Measurements from ENCODE around the gene SYNGAP1.

DNA sequence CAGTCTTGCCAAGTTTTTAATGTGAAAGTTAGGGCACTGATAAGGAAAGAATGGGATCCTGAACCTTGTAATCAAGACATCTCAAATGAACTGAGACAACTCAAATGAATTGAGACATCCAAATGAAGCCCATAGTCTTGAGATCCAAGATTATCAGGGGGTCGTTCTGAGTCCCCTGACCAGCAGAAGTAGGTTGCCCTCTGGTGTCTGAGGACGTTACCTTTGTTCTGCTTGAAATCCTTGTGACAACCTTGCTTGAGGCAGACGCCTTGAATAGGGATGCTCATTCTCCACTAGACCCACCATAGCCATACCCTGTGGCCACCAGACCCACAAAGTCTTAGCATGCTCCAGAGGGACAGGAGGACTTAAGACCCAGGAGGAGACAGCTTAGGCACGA is 72.2 kb downstream of the SYNGAP1 start:
- TF ChIP-seq SMC3 (IDR thresholded peaks at IDR 0.05; ENCODE audit: low read depth, low read length) (no peak), POLR2A (IDR thresholded peaks at IDR 0.05; ENCODE audit: low read depth, low read length) (no peak), RFX5 (IDR thresholded peaks at IDR 0.05; ENCODE audit: low read depth, low read length) (no peak)
- TF ChIP-seq, protein P1, sequence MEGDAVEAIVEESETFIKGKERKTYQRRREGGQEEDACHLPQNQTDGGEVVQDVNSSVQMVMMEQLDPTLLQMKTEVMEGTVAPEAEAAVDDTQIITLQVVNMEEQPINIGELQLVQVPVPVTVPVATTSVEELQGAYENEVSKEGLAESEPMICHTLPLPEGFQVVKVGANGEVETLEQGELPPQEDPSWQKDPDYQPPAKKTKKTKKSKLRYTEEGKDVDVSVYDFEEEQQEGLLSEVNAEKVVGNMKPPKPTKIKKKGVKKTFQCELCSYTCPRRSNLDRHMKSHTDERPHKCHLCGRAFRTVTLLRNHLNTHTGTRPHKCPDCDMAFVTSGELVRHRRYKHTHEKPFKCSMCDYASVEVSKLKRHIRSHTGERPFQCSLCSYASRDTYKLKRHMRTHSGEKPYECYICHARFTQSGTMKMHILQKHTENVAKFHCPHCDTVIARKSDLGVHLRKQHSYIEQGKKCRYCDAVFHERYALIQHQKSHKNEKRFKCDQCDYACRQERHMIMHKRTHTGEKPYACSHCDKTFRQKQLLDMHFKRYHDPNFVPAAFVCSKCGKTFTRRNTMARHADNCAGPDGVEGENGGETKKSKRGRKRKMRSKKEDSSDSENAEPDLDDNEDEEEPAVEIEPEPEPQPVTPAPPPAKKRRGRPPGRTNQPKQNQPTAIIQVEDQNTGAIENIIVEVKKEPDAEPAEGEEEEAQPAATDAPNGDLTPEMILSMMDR (conservative IDR thresholded peaks at IDR 0.05; ENCODE audit: low read depth, low read length), result no peak
- TF ChIP-seq, protein P2, sequence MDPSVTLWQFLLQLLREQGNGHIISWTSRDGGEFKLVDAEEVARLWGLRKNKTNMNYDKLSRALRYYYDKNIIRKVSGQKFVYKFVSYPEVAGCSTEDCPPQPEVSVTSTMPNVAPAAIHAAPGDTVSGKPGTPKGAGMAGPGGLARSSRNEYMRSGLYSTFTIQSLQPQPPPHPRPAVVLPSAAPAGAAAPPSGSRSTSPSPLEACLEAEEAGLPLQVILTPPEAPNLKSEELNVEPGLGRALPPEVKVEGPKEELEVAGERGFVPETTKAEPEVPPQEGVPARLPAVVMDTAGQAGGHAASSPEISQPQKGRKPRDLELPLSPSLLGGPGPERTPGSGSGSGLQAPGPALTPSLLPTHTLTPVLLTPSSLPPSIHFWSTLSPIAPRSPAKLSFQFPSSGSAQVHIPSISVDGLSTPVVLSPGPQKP (IDR thresholded peaks at IDR 0.05; ENCODE audit: borderline replicate concordance, low read depth, low read length), result no peak
- TF ChIP-seq, protein P3, sequence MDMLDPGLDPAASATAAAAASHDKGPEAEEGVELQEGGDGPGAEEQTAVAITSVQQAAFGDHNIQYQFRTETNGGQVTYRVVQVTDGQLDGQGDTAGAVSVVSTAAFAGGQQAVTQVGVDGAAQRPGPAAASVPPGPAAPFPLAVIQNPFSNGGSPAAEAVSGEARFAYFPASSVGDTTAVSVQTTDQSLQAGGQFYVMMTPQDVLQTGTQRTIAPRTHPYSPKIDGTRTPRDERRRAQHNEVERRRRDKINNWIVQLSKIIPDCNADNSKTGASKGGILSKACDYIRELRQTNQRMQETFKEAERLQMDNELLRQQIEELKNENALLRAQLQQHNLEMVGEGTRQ (IDR thresholded peaks at IDR 0.05; ENCODE audit: low read depth, low read length), result no peak
